Measurements from ENCODE around the gene PARD3B.

- TF ChIP-seq CTCF (IDR thresholded peaks at IDR 0.05) (no peak), POLR2AphosphoS5 (IDR thresholded peaks at IDR 0.05; ENCODE audit: insufficient read depth in 1 of 2, low read depth in 1 of 2) (no peak), POLR2A (IDR thresholded peaks at IDR 0.05) (no peak)
Observed at GRCh38 chr2:204541637-204542036, 3.6 kb upstream of the PARD3B start.
